ENCODE results near the gene KCNH6. TPM values are rescaled to one million over a fixed set of nuclear protein-coding genes. Genes with fewer than 3 reads are reported as not detected.

KCNH6 gene
- polyA plus RNA-seq, 3 donors = not detected

DNA sequence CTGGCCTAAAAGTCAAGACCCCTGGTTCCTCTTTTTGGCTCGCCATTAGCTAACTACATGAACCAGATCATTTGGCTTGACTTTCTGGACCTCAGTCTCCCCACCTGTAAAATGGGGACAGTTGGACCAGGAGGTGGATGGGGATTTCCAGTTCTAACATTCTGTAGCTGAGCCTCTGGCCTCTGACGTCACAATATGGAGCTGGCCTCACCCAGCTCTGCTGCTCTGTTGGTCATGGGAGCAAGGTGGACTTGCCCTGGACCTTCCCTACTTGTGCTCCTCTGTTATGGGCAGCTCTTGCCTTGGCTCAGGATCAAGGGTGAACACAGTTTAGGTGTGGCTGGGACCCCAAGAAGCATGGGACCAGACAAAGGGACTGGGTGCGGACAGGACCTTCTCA, 16.5 kb upstream of the KCNH6 start:
- Histone ChIP-seq H3K79me2 (ENCODE audit: insufficient read depth, low read length) (no peaks in the 10 kb centered on the region), H3K27ac (ENCODE audit: low read depth in 1 of 2, low read length in 2 of 2) (no peak overlapping the region), H3K4me2 (replicated peaks; ENCODE audit: extremely low read depth, low read length, poor library complexity, severe bottlenecking) (no peak overlapping the region), H4K20me1 (ENCODE audit: insufficient read depth, low read length) (no peaks in the 10 kb centered on the region), H3K36me3 (replicated peaks in 1 of 2; ENCODE audit: control insufficient read depth in 1 of 2, insufficient read depth in 2 of 2, low read length in 2 of 2) (no peaks in the 10 kb centered on the region), H3K4me3 (replicated peaks in 1 of 3; ENCODE audit: low read depth in 2 of 3, low read length in 3 of 3) (no peak overlapping the region), H3K4me1 (ENCODE audit: control insufficient read depth in 1 of 2, insufficient read depth in 2 of 2, low read length in 2 of 2) (no peaks in the 10 kb centered on the region), H2AFZ (ENCODE audit: insufficient read depth, low read depth, low read length, poor library complexity, severe bottlenecking) (no peak overlapping the region), H3K27me3 (ENCODE audit: control insufficient read depth in 2 of 2, insufficient read depth in 2 of 2, low read length in 2 of 2) (no peaks in the 10 kb centered on the region), H3K9me3 (replicated peaks in 1 of 2; ENCODE audit: control insufficient read depth in 1 of 2, insufficient read depth in 1 of 2, low read length in 2 of 2) (peaks cover 0 to 6% of the 10 kb centered on the region in 2 donors), H3K9ac (ENCODE audit: insufficient read depth, low read length, poor library complexity, severe bottlenecking) (no peak overlapping the region)
- TF ChIP-seq, protein P1, sequence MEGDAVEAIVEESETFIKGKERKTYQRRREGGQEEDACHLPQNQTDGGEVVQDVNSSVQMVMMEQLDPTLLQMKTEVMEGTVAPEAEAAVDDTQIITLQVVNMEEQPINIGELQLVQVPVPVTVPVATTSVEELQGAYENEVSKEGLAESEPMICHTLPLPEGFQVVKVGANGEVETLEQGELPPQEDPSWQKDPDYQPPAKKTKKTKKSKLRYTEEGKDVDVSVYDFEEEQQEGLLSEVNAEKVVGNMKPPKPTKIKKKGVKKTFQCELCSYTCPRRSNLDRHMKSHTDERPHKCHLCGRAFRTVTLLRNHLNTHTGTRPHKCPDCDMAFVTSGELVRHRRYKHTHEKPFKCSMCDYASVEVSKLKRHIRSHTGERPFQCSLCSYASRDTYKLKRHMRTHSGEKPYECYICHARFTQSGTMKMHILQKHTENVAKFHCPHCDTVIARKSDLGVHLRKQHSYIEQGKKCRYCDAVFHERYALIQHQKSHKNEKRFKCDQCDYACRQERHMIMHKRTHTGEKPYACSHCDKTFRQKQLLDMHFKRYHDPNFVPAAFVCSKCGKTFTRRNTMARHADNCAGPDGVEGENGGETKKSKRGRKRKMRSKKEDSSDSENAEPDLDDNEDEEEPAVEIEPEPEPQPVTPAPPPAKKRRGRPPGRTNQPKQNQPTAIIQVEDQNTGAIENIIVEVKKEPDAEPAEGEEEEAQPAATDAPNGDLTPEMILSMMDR (IDR thresholded peaks at IDR 0.05) = no peak
- Mint-ChIP-seq H3K4me1 (no peaks in the 10 kb centered on the region), H3K4me3 (no peak overlapping the region), H3K9me3 (peaks cover 2 to 11% (median 7%) of the 10 kb centered on the region in 7 donors), H3K27me3 (ENCODE audit: low read depth in 3 of 3) (peaks cover 0 to 18% (median 6%) of the 10 kb centered on the region in 3 donors), H3K36me3 (no peaks in the 10 kb centered on the region), H3K27ac (no peak overlapping the region)
- no peak for DNase-seq
- 80% methylated on average over 1 of the region's 3 CpGs for WGBS (ENCODE audit: insufficient coverage)
- intact Hi-C loops (cut with micrococcal nuclease) = no loop called here

DNA sequence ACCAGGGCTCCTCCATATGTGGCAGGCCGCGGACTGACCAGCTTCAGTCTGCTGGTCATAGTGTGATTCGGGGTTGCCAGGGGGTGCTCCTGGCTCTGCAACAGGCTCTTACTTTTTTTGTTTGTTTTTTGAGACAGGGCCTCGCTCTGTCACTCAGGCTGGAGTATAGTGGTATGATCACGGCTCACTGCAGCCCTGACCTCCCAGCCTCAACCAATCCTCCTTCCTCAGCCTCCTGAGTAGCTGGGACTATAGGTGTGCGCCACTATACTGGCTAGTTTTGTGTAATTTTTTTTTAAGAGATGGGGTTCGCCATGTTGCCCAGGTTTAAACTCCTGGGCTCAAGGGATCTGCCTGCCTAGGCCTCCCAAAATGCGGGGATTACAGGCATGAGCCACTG, 11.8 kb upstream of the KCNH6 start:
- Histone ChIP-seq H3K27ac (ENCODE audit: low read depth in 1 of 2, low read length in 2 of 2) (no peak overlapping the region), H3K9ac (ENCODE audit: insufficient read depth, low read length, poor library complexity, severe bottlenecking) (no peak overlapping the region), H3K27me3 (ENCODE audit: control insufficient read depth in 2 of 2, insufficient read depth in 2 of 2, low read length in 2 of 2) (no peaks in the 10 kb centered on the region), H3K4me1 (ENCODE audit: control insufficient read depth in 1 of 2, insufficient read depth in 2 of 2, low read length in 2 of 2) (no peaks in the 10 kb centered on the region), H3K79me2 (ENCODE audit: insufficient read depth, low read length) (no peaks in the 10 kb centered on the region), H4K20me1 (ENCODE audit: insufficient read depth, low read length) (no peaks in the 10 kb centered on the region), H3K4me2 (replicated peaks; ENCODE audit: extremely low read depth, low read length, poor library complexity, severe bottlenecking) (no peak overlapping the region), H3K36me3 (replicated peaks in 1 of 2; ENCODE audit: control insufficient read depth in 1 of 2, insufficient read depth in 2 of 2, low read length in 2 of 2) (no peaks in the 10 kb centered on the region), H3K4me3 (replicated peaks in 1 of 3; ENCODE audit: low read depth in 2 of 3, low read length in 3 of 3) (no peak overlapping the region), H3K9me3 (replicated peaks in 1 of 2; ENCODE audit: control insufficient read depth in 1 of 2, insufficient read depth in 1 of 2, low read length in 2 of 2) (no peaks in the 10 kb centered on the region), H2AFZ (ENCODE audit: insufficient read depth, low read depth, low read length, poor library complexity, severe bottlenecking) (no peak overlapping the region)
- Mint-ChIP-seq H3K36me3 (no peaks in the 10 kb centered on the region), H3K4me1 (no peaks in the 10 kb centered on the region), H3K27me3 (ENCODE audit: low read depth in 3 of 3) (peaks cover 2 to 11% (median 3%) of the 10 kb centered on the region in 3 donors), H3K9me3 (peaks cover 0 to 2% (median 0%) of the 10 kb centered on the region in 7 donors), H3K4me3 (no peak overlapping the region), H3K27ac (no peak overlapping the region)
- no peak for DNase-seq
- 95% methylated on average over 4 of the region's 8 CpGs for WGBS (ENCODE audit: insufficient coverage)
- intact Hi-C loops (cut with micrococcal nuclease) = no loop called here
- TF ChIP-seq, protein P1 (IDR thresholded peaks at IDR 0.05) = no peak

All from CD14-positive monocyte (primary cell).